GM18951 (cell line): ENCODE results near the gene PAX5.

ENCODE experiments used
- POLR2A ChIP-seq: IDR thresholded peaks from 4 replicates; pipeline ENCODE4 v1.6.1; 2011; ENCODE audit warnings: mild to moderate bottlenecking; ENCODE audit not compliant: insufficient read length, insufficient read depth; ENCODE audit errors: extremely low read depth
- in situ Hi-C: fragments of 300-500 bp; cut with MboI; formaldehyde crosslinking; loops from one replicate; pipeline ENCODE4 v1.12.0; 2022; ENCODE audit warnings: low sequenced_read_pairs, mixed read lengths, inconsistent platforms; ENCODE audit not compliant: unreplicated experiment

The PAX5 gene

DNA sequence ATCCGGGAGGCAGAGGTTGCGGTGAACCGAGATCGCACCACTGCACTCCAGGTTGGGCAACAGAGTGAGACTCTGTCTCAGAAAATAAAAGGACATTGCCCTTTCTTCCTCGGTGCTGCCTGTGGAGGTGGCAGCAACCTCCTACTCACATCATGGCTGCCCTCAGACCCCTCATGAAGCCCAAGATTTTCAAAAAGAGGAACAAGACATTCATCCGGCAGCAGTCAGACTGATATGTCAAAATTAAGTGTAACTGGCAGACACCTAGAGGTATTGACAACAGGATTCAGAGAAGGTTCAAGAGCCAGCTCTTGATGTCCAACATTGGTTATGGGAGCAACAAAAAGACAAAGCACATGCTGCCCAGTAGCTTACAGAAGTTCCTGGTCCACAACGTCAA, 12.6 kb upstream of the PAX5 start:
- TF ChIP-seq POLR2A: no peak
- in situ Hi-C loops: no loop called here

DNA sequence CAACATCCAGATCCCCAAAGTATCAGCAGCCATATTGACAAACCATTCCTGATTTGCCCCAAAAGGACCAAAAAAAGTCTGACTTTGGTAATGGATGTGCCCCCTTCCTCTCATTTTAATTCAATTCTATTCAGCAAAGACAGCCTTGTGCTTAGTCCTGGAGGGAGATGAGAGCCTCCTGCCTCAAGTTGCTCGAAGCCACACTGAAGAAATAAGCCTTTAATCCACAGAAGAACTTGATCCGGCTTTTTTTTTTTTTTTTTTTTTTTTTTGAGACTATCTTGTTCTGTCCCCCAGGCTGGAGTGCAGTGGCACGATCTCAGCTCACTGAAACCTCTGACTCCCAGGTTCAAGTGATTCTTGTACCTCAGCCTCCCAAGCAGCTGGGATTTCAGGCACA, 8.4 kb upstream of the PAX5 start:
- in situ Hi-C loops: no loop called here
- TF ChIP-seq POLR2A: no peak

DNA sequence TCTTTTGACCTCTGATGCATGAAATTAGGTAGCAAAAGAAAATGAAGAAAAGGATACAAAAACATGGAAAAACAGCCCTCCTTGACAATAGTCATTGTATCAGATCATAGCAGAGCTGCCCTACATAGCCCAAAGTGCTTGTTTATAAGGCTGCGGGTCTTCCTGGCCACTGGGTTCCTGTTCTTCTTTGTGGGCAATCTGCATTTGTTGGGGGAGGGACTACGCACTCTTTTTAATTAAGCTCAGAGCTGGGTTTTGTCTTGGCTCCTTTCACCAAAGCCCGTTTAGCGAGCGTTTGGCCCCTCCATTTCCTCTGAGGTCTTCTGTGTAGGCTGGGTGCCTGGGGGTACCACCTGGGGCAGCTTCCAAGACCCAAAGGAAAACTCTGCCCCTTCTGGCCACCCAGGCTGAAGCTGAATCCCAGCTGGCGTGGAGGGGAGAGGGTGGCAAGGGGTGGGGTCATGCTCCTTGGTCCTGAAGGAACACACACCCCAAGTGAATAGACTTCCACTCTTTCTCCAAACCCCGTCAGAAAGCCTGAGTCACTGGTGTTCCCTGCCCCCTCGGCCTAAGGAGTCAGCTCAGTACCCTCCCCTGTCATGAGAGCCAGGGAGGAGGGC, 6.5 kb upstream of the PAX5 start:
- in situ Hi-C loops: no loop called here
- TF ChIP-seq POLR2A: no peak

DNA sequence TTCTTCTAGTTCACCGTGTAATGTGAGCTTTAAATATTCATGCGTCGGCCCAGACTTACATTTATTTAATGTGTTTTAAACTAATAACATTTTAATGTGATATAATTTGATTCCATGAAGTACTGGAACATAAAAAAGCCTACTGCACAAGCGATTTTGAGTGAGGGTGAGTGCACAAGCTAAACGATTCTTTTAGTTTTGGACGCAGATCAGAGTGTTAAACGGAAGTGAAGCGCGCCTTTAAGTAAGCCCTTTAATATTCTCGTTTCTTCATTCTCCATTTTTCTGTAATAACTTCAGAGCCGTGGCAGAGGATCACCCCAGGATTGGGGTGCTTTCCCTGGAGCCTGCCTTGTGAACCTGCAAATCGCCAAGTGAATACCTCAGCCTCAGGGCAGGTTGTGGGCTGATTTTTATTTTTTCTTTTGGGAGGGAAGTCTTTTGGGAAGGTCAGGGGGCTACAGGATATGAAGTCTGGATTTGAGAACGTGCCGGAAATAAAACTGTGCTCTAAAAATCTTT, 4.9 kb upstream of the PAX5 start:
- in situ Hi-C loops: no loop called here
- no peak for TF ChIP-seq POLR2A

DNA sequence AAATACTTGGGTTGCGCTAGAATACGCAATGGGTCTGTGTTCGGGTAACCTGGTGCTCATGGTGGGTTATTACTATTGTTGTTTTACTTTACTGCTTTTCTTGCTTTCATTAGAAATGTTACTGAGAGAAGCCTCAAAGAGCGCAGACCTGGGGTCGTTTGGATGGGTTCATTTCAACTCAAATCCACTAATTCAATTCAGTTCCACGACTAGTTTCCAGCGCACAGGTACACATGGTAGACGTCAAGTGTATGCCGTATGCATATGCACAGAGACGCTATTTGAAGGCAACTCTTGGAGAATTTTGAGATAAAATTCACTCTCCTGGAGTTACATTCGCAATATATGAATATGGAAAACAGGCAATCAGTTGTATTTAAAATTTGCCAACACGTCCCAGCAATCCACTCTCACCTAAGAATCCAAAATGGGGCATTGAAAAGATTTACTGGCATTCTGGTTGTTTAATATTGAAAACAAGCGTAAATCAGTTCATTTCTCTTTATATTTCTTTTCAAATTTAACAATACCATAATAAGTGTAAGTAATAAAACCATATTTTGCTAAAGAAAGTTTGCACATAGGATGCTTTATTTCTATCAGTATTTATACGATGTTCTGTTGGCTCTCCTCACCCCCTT, 4.4 kb upstream of the PAX5 start:
- in situ Hi-C loops: no loop called here

DNA sequence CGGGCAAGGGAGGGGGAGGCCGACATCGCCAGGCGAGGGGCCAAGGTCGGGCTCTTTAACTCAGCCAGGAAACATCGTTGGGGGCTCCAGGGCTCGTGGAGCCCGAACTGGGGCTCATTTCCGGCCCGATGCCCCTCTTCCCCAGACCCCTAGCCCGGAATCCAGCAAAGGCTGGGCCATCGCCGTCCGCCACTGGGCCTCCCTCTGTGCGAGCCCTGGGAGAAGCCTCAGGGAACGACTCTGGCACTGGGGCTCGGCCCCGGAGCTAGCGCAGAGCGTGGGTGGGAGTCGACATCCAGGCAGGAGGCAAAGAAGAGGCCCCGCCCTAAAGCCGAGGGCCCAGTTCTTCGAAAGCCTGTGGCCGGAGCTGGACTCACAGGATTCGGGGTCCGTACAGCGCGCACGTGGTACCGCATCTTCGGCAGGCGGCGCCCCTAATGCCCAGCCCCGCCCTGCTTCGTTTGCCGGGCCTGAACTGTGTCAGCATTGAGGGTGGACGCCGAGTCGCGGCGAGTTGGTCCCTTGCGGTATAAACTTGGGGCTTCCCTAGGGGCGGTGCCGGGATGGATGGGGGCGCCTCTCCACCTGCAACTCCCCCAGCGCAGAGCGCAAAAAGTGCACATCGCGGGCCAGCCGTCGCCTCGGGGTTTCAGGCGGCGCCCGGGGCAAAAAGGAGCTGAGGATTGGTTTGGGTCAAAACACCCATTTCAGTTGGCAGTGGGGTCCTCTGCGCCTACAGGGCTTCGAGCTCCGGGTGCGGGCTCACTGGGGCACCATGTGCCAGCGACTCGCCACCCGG, 3.6 kb upstream of the PAX5 start:
- in situ Hi-C loops: no loop called here
- peak; percentile 51 for TF ChIP-seq POLR2A

More for the DNA sequence above, 4.4 kb upstream of the PAX5 start:
- no peak for TF ChIP-seq POLR2A

DNA sequence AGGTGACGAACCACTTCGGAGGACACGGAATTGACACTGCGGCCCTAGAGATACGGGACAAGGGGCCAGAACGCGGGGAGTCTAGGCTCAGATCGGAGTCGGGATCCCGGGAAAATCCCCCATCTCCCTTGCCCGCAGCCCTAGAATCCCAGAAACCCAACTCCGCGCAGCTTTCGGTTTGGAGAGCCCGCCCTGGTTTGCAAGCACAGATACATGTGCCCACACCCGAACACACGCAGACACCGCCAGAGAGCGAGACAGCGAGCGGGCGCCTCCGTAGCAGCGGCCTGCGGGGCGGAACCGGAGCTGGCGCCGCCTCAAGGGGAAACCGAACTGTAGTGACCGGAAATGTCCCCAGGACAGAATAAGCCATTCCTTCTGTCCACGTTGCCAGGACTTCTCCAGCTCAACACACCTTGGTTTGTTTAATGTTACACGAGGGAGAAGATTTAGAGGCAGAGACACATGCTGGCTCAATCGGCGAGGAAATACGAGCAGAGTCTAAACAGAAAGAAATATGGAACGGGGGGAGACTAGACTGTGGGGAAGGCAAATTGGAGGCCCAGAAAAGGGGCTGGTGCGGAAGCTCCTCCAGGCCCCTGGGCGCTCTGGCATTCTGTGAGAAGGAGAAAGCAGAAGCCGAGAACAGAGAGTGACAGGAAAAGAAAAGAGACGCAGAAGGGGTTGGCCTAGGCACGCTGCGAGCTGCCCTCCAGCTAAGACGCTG, 2.9 kb upstream of the PAX5 start:
- peak; percentile 73 for TF ChIP-seq POLR2A
- in situ Hi-C loops: no loop called here

DNA sequence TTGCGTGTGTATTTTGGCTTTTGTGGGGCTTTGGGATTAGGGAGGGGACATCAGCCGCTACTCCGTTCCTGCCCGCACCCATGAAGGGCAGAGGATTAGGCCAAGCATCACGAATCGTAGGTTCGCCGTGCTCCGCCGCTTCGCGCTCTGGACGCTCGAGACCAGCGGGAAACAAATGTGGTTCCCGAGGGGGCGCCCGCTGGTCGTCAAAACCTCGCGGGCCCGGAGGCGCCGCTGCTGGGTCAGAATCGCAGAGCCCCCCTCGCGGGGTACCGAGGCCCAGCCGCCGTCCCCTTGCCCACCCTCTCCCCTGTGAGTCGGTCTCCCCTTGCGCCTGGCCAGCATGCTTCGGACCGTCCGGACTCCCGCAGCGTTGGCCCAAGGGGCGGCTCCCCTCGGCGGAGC, 2.3 kb upstream of the PAX5 start:
- no peak for TF ChIP-seq POLR2A
- in situ Hi-C loops: no loop called here

DNA sequence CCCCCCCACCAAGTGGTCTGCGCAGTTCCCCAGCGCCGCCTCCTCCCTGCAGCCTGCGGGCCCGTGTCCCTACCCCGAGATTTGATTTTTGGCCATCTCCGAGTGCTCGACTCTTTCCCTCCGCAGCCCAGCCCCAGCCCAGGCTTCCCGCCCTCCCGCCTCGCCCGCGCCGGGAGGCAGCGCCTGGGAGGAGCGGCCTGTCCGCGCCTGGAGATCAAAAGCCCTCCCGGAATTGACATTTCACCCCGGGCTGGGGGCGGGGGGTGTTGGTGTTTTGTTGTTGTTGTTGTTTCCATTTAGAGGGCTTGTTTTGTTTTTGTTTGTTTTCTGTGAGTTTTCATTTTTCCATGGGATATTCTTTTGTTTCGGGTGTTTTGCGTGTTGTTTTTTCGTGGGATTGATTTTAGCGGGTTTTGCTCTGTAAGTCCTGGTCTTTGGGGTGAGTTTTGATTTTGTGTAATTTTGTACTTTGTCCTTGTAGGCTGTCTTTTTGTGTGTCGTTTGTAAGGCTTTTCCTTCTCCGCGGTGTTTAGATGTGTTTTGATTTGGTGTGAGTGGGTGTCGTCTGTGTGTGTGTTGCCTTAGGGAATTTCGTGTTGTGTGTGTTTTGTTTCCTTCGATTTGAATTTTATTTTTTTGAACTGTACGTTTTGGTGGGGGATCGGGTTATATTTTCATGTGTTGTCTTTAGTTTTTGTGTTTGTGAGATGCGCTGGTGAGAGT, 1.7 kb upstream of the PAX5 start:
- TF ChIP-seq POLR2A: no peak
- in situ Hi-C loops: no loop called here

DNA sequence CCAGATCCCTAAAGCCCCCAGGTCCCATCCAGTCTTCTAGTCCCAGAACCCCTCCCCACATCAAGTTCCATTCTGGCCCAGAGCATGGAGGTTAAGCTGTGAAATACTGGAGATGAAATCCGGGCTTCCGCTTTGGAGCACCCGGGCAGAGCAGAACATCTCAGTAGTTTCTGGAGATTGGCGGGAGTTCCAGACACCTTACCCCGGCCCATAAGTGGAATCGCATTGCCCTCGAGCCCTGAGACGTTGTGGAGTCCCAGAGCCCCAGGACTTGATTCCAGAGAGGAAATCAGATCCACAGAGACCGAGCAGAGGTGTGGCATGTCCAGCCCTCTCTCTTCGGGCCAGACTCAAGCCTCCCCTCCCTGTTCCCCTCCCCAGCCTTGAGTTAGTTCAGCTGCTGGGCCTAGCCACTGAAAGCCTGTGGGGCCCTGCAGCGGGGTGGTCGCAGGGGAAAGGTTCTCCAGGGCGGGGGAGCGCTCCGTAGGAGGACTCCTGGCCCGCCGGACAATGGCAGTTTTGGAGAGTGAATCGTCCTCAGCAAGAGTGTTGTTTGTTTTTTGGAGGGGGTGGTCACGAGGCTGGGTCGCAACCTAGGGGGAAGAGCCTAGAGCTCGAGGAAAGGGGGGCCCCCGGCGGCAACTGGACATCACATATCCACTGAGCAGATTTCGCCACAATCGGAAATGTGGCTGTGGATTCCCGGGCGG, 1.0 kb upstream of the PAX5 start:
- peak; percentile 33 for TF ChIP-seq POLR2A
- in situ Hi-C loops: loop anchor here (5.0 kb wide), 1 partner anchor 267 kb away; no protein-coding TSS in a partner anchor

DNA sequence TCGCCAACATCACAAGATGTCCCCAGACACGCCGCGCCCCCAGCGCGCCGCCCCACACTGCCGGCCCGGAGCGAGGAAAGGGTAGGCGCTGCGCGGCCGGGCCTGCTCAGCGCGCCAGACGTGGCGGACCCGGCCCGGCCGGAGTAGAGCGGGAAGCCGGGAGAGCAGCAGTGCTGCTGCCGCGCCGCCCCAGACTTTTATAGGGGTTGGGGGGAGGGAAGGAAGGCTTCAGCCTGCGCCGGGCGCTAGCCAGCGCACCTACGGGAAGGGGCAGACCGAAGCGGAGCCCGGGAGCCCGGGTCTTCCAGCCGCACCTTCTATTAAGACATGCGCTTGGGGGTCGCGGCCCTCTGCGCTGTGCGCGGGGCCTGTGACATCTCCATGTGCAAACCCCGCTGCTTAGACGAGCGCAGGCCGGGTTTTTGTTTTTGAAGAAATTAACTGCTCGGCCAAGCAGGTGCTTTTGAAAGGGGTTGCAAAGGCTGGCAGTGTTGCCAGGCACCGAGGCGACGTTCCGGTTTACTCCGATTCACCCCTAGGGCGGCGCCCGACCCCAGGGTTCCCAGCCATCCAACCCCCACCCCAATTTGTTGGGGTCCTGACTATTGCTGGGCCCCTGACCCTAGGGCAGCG, 353 bp upstream of the PAX5 start:
- in situ Hi-C loops: loop anchor here (5.0 kb wide), 1 partner anchor 268 kb away; no protein-coding TSS in a partner anchor
- TF ChIP-seq POLR2A: peak; percentile 90
